SK-N-SH treated with all-trans-retinoic acid at 6 μM for 48 hours (cell line): ENCODE measurements around the gene FAM20A.

Experiments used
- ATAC-seq: fragments of 200-7000 bp; cut with Tn5 transposase; 3 replicates; pipeline ENCODE4 v1.9.1; 2020; ENCODE audit warnings: mild to moderate bottlenecking, moderate library complexity
- BACH2 ChIP-seq: fragments of 250-450 bp; sonication (Bioruptor Pico); IDR thresholded peaks from 2 replicates; pipeline ENCODE4 v1.9.0; 2021; ENCODE audit warnings: mild to moderate bottlenecking, borderline replicate concordance
- CSDC2 ChIP-seq: fragments of 250-450 bp; sonication (Bioruptor Pico); IDR thresholded peaks from 2 replicates; pipeline ENCODE4 v1.5.0; 2020; ENCODE audit warnings: mild to moderate bottlenecking, moderate library complexity
- ESRRG ChIP-seq: fragments of 250-450 bp; sonication (Bioruptor Pico); IDR thresholded peaks from 2 replicates; pipeline ENCODE4 v1.6.1; 2021; ENCODE audit warnings: mild to moderate bottlenecking
- GLIS3 ChIP-seq: fragments of 250-450 bp; sonication (Bioruptor Pico); IDR thresholded peaks from 2 replicates; pipeline ENCODE4 v1.5.0; 2020; ENCODE audit warnings: mild to moderate bottlenecking, moderate library complexity
- ISL1 ChIP-seq: fragments of 250-450 bp; sonication (Bioruptor Pico); IDR thresholded peaks from 2 replicates; pipeline ENCODE4 v2.1.2; 2022; ENCODE audit warnings: mild to moderate bottlenecking, moderate library complexity
- OSR1 ChIP-seq: fragments of 250-450 bp; sonication (Bioruptor Pico); IDR thresholded peaks from 2 replicates; pipeline ENCODE4 v1.8.0; 2022; ENCODE audit warnings: moderate library complexity, mild to moderate bottlenecking, inconsistent platforms
- RARB ChIP-seq: fragments of 250-450 bp; sonication (Bioruptor Pico); IDR thresholded peaks from 2 replicates; pipeline ENCODE4 v1.8.0; 2021; ENCODE audit warnings: mild to moderate bottlenecking, moderate library complexity
- SNAI2 ChIP-seq: fragments of 250-450 bp; sonication (Bioruptor Pico); IDR thresholded peaks from 2 replicates; pipeline ENCODE4 v1.5.0; 2020; ENCODE audit warnings: mild to moderate bottlenecking, moderate library complexity
- TCF4 ChIP-seq: fragments of 250-450 bp; sonication (Bioruptor Pico); IDR thresholded peaks from 2 replicates; pipeline ENCODE4 v1.8.0; 2021; ENCODE audit warnings: mild to moderate bottlenecking, moderate library complexity, borderline replicate concordance
- TOX ChIP-seq: fragments of 250-450 bp; sonication (Bioruptor Pico); IDR thresholded peaks from 2 replicates; pipeline ENCODE4 v1.8.0; 2021; ENCODE audit warnings: mild to moderate bottlenecking, moderate library complexity, borderline replicate concordance
- ZC3H10 ChIP-seq: fragments of 250-450 bp; sonication (Bioruptor Pico); IDR thresholded peaks from 2 replicates; pipeline ENCODE4 v1.5.1; 2021; ENCODE audit warnings: mild to moderate bottlenecking, moderate library complexity
- ZFP3 ChIP-seq: fragments of 250-450 bp; sonication (Bioruptor Pico); IDR thresholded peaks from 2 replicates; pipeline ENCODE4 v1.5.0; 2020; ENCODE audit warnings: mild to moderate bottlenecking, moderate library complexity
- ZFP30 ChIP-seq: fragments of 450-650 bp; formaldehyde crosslinking; IDR thresholded peaks from 2 replicates; pipeline ENCODE4 v1.5.0; 2022; ENCODE audit warnings: mild to moderate bottlenecking, moderate library complexity
- ZNF70 ChIP-seq: fragments of 450-650 bp; formaldehyde crosslinking; IDR thresholded peaks from 2 replicates; pipeline ENCODE4 v1.5.0; 2020; ENCODE audit warnings: mild to moderate bottlenecking, moderate library complexity
- ZNF8 ChIP-seq: fragments of 450-650 bp; formaldehyde crosslinking; IDR thresholded peaks from 2 replicates; pipeline ENCODE4 v1.5.0; 2020; ENCODE audit warnings: mild to moderate bottlenecking, moderate library complexity
- TF ChIP-seq, protein P1 (sequence below): fragments of 250-450 bp; sonication (Bioruptor Pico); IDR thresholded peaks from 2 replicates; pipeline ENCODE4 v1.8.0; 2021; ENCODE audit warnings: low read depth, mild to moderate bottlenecking, moderate library complexity, borderline replicate concordance
- TF ChIP-seq, protein P2 (sequence below): fragments of 250-450 bp; sonication (Bioruptor Pico); IDR thresholded peaks from 2 replicates; pipeline ENCODE4 v1.5.1; 2020; ENCODE audit warnings: low read depth, mild to moderate bottlenecking, moderate library complexity
- TF ChIP-seq, protein P3 (sequence below): fragments of 250-450 bp; sonication (Bioruptor Pico); IDR thresholded peaks from 2 replicates; pipeline ENCODE4 v1.5.1; 2021; ENCODE audit warnings: mild to moderate bottlenecking, moderate library complexity
- TF ChIP-seq, protein P4 (sequence below): fragments of 250-450 bp; sonication (Bioruptor Pico); IDR thresholded peaks from 2 replicates; pipeline ENCODE4 v1.5.0; 2020; ENCODE audit warnings: mild to moderate bottlenecking, moderate library complexity

FAM20A gene

DNA sequence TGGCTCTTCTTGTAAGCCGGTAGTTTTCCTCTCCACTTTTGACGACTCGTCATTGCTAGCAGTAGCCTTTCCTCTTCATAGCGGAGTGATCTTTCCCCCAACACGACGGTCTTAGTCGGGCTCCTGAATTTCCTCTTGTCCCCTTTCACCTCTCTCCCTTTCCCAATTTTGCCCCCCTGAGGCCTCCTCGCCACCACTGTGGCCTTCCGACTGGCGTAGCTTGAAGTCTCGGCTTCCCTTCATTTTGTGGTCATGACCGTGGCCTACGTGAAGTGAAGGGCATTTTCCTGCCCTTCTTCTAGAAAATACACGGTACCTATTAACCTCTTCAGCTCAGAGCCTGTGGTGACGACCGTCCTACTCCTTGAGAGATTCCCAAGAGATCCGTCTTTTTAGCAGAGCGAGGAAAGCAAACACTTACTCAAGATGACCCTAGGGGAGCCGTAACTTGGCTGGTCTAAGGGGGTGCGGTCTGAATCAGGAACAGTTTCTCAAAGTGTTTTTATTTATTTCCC lies 88.2 kb downstream of the FAM20A start:
- TF ChIP-seq, protein P1, sequence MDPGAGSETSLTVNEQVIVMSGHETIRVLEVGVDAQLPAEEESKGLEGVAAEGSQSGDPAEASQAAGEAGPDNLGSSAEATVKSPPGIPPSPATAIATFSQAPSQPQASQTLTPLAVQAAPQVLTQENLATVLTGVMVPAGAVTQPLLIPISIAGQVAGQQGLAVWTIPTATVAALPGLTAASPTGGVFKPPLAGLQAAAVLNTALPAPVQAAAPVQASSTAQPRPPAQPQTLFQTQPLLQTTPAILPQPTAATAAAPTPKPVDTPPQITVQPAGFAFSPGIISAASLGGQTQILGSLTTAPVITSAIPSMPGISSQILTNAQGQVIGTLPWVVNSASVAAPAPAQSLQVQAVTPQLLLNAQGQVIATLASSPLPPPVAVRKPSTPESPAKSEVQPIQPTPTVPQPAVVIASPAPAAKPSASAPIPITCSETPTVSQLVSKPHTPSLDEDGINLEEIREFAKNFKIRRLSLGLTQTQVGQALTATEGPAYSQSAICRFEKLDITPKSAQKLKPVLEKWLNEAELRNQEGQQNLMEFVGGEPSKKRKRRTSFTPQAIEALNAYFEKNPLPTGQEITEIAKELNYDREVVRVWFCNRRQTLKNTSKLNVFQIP (CRISPR knock-in tag): no peak
- no peak for TF ChIP-seq ESRRG (CRISPR knock-in tag)
- TF ChIP-seq ZC3H10 (CRISPR knock-in tag): no peak
- no peak for TF ChIP-seq CSDC2
- TF ChIP-seq, protein P2, sequence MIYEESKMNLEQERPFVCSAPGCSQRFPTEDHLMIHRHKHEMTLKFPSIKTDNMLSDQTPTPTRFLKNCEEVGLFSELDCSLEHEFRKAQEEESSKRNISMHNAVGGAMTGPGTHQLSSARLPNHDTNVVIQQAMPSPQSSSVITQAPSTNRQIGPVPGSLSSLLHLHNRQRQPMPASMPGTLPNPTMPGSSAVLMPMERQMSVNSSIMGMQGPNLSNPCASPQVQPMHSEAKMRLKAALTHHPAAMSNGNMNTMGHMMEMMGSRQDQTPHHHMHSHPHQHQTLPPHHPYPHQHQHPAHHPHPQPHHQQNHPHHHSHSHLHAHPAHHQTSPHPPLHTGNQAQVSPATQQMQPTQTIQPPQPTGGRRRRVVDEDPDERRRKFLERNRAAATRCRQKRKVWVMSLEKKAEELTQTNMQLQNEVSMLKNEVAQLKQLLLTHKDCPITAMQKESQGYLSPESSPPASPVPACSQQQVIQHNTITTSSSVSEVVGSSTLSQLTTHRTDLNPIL: no peak
- no peak for TF ChIP-seq TCF4 (CRISPR knock-in tag)
- no peak for TF ChIP-seq OSR1 (CRISPR knock-in tag)
- no peak for TF ChIP-seq ZNF8 (CRISPR knock-in tag)
- no peak for TF ChIP-seq ZNF70
- no peak for TF ChIP-seq ISL1
- no peak for TF ChIP-seq RARB (CRISPR knock-in tag)
- TF ChIP-seq, protein P3, sequence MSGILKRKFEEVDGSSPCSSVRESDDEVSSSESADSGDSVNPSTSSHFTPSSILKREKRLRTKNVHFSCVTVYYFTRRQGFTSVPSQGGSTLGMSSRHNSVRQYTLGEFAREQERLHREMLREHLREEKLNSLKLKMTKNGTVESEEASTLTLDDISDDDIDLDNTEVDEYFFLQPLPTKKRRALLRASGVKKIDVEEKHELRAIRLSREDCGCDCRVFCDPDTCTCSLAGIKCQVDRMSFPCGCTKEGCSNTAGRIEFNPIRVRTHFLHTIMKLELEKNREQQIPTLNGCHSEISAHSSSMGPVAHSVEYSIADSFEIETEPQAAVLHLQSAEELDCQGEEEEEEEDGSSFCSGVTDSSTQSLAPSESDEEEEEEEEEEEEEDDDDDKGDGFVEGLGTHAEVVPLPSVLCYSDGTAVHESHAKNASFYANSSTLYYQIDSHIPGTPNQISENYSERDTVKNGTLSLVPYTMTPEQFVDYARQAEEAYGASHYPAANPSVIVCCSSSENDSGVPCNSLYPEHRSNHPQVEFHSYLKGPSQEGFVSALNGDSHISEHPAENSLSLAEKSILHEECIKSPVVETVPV (CRISPR knock-in tag): no peak
- peak; percentile 9 for ATAC-seq

DNA sequence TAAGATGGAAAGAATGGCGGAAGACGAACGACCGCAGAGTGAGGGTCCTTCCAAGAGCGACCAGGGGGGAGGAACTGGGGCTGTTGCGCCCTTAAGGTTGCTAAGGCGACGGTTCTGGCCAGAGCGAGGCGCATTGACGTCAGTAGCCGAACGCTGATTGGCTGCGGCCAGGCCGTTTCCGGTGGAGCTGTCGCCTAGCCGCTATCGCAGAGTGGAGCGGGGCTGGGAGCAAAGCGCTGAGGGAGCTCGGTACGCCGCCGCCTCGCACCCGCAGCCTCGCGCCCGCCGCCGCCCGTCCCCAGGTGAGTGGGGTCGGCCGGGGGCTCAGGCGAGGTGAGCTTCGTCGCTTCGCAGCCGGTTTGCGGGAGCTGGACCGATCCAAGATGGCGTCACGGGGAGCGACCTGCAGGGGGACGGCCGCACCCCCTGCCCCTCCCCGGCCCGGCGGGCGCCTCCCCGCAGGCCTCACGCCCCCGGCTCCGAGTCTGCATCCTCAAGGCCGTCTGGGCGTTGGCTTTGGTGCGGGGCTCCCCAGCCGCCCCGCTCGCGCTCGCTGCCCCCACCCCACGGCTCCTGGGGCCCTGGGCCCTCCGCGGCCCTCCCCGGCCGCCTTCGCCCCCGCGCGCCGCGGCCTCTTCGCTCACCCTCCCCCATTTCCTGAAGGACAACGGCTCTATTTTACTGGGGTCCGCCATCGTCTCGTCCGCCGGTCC lies 88.8 kb downstream of the FAM20A start, which contains the start of gene PRKAR1A:
Gene PRKAR1A (plus strand): TSS at position 184 of the 713 bp plus-strand sequence. CDS start 2,970 bp downstream, outside the sequence.
- peak; percentile 90 for ATAC-seq
- TF ChIP-seq OSR1 (CRISPR knock-in tag) (no peak), SNAI2 (CRISPR knock-in tag) (no peak), ZFP30 (no peak), GLIS3 (peak; percentile 84; the same call in 1 of the 2 replicates), BACH2 (CRISPR knock-in tag) (no peak), ZFP3 (no peak), TOX (CRISPR knock-in tag) (no peak)
- TF ChIP-seq, protein P4, sequence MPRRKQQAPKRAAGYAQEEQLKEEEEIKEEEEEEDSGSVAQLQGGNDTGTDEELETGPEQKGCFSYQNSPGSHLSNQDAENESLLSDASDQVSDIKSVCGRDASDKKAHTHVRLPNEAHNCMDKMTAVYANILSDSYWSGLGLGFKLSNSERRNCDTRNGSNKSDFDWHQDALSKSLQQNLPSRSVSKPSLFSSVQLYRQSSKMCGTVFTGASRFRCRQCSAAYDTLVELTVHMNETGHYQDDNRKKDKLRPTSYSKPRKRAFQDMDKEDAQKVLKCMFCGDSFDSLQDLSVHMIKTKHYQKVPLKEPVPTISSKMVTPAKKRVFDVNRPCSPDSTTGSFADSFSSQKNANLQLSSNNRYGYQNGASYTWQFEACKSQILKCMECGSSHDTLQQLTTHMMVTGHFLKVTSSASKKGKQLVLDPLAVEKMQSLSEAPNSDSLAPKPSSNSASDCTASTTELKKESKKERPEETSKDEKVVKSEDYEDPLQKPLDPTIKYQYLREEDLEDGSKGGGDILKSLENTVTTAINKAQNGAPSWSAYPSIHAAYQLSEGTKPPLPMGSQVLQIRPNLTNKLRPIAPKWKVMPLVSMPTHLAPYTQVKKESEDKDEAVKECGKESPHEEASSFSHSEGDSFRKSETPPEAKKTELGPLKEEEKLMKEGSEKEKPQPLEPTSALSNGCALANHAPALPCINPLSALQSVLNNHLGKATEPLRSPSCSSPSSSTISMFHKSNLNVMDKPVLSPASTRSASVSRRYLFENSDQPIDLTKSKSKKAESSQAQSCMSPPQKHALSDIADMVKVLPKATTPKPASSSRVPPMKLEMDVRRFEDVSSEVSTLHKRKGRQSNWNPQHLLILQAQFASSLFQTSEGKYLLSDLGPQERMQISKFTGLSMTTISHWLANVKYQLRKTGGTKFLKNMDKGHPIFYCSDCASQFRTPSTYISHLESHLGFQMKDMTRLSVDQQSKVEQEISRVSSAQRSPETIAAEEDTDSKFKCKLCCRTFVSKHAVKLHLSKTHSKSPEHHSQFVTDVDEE (CRISPR knock-in tag): 0 out of 2 replicates have a peak, but pooled peaks have one; percentile 7
- TF ChIP-seq, protein P3 (CRISPR knock-in tag): no peak
- TF ChIP-seq, all 23 proteins: peak for 2

DNA sequence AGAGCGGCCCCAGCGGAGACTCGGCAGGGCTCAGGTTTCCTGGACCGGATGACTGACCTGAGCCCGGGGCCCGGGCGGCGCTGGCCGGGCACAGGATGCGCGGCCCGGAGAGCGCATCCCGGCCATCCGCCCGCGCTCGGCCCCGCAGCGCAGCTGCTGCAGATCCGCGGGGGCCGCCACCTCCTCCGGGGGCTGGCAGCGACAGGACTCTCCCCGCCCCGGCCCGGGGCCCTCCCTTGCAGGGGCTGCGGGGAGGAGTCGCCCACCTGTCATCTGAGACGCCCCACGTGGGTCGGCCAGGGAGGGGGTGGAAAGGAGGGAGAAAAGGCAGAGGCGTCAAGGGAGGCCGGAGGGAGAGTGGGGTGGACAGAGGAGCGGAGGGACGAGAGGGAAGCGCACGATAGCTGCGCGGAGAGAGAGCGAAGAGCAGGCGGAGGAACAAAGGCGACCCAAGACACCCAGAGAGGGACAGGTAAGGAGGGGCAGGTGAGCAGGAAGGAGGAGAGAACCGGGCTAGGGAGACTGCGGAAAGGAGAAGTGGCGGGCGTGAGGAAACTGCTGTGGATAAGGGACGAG lies 89.4 kb downstream of the FAM20A start:
- TF ChIP-seq, protein P2: peak; percentile 48; the same call in 1 of the 2 replicates
- TF ChIP-seq, protein P3 (CRISPR knock-in tag): peak; percentile 80; the same call in 1 of the 2 replicates
- no peak for TF ChIP-seq TCF4 (CRISPR knock-in tag)
- peak; percentile 78 for ATAC-seq
